ENCODE data around the gene CPA4. TPM values are rescaled to one million over a fixed set of nuclear protein-coding genes. Genes with fewer than 3 reads are reported as not detected.

The CPA4 gene
- total and polyA plus RNA-seq, 4 donors, result 0.55 to 2.3 (median 1.2) TPM

DNA sequence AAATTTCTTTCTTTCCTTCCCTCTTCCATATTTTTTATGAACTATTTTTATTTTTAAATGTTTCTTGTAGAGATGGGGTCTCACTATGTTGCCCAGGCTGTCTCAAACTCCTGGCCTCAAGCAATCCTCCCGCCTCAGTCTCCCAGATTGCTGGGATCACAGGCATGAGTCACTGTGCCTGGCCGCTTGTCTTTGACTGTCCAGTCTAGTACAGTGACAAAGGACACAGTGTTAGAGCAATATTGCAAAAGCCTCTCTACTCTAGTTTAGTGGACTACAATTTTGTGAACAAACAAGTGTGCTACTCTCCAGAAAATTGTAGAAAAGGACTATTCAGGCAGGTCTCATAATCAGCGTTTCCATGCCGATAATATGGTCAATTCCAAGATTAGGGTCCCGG is 11.0 kb downstream of the CPA4 start:
- no peak for DNase-seq
- H3K9ac ChIP-seq (ENCODE audit: insufficient read depth in 1 of 2, low read length in 2 of 2), result no peak overlapping the region
- H3K9me3 ChIP-seq (ENCODE audit: control insufficient read depth in 4 of 4, insufficient read depth in 3 of 4, low read length in 3 of 4), result no peaks in the 10 kb centered on the region
- no peak overlapping the region for H3K27ac ChIP-seq (ENCODE audit: low read depth in 1 of 2, low read length in 1 of 2)
- no peak for ATAC-seq (ENCODE audit: insufficient read depth, low FRiP score)
- H3K36me3 ChIP-seq (ENCODE audit: control insufficient read depth in 4 of 4, insufficient read depth in 4 of 4, low read length in 4 of 4), result no peaks in the 10 kb centered on the region
- no peak overlapping the region for H3K4me3 ChIP-seq
- TF ChIP-seq, protein P1, sequence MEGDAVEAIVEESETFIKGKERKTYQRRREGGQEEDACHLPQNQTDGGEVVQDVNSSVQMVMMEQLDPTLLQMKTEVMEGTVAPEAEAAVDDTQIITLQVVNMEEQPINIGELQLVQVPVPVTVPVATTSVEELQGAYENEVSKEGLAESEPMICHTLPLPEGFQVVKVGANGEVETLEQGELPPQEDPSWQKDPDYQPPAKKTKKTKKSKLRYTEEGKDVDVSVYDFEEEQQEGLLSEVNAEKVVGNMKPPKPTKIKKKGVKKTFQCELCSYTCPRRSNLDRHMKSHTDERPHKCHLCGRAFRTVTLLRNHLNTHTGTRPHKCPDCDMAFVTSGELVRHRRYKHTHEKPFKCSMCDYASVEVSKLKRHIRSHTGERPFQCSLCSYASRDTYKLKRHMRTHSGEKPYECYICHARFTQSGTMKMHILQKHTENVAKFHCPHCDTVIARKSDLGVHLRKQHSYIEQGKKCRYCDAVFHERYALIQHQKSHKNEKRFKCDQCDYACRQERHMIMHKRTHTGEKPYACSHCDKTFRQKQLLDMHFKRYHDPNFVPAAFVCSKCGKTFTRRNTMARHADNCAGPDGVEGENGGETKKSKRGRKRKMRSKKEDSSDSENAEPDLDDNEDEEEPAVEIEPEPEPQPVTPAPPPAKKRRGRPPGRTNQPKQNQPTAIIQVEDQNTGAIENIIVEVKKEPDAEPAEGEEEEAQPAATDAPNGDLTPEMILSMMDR (IDR thresholded peaks at IDR 0.05; ENCODE audit: control extremely low read depth, extremely low read depth), result no peak
- no peaks in the 10 kb centered on the region for H3K27me3 ChIP-seq (ENCODE audit: control insufficient read depth in 3 of 3, insufficient read depth in 3 of 3, low read length in 2 of 3)
- no peaks in the 10 kb centered on the region for H3K4me1 ChIP-seq (ENCODE audit: control insufficient read depth in 5 of 5, insufficient read depth in 5 of 5, low read length in 5 of 5)
- WGBS, 2 donors, result 92 to 93% methylated on average over 5 of the region's 5 CpGs

DNA sequence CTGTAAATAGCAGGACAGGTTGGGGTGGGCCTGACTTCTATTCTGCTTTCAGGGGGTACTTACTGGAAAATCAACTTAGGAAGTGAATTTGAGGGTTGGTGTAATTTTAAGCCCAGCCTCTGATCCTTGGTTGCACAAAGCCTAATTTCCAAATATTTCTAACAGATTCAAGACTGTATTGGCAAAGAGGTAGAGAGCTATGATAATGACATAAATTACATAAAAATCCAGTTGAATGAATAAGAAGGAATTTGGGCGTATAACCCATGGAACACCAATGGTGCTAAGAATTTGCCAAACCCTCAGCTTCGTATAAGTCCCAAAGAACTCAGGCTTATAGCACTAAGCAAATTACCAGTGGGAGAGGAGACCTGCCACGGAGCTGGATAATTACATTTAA is 11.9 kb downstream of the CPA4 start:
- H3K27me3 ChIP-seq (ENCODE audit: control insufficient read depth in 3 of 3, insufficient read depth in 3 of 3, low read length in 2 of 3), result no peaks in the 10 kb centered on the region
- TF ChIP-seq, protein P1 (IDR thresholded peaks at IDR 0.05; ENCODE audit: control extremely low read depth, extremely low read depth), result no peak
- H3K4me1 ChIP-seq (ENCODE audit: control insufficient read depth in 5 of 5, insufficient read depth in 5 of 5, low read length in 5 of 5), result no peaks in the 10 kb centered on the region
- DNase-seq (no peak), ATAC-seq (ENCODE audit: insufficient read depth, low FRiP score) (no peak)
- H3K27ac ChIP-seq (ENCODE audit: low read depth in 1 of 2, low read length in 1 of 2), result no peak overlapping the region
- no peak overlapping the region for H3K9ac ChIP-seq (ENCODE audit: insufficient read depth in 1 of 2, low read length in 2 of 2)
- H3K9me3 ChIP-seq (ENCODE audit: control insufficient read depth in 4 of 4, insufficient read depth in 3 of 4, low read length in 3 of 4), result no peaks in the 10 kb centered on the region
- WGBS, 2 donors, result 92 to 96% methylated on average over 3 of the region's 3 CpGs
- H3K4me3 ChIP-seq, result no peak overlapping the region
- no peaks in the 10 kb centered on the region for H3K36me3 ChIP-seq (ENCODE audit: control insufficient read depth in 4 of 4, insufficient read depth in 4 of 4, low read length in 4 of 4)

DNA sequence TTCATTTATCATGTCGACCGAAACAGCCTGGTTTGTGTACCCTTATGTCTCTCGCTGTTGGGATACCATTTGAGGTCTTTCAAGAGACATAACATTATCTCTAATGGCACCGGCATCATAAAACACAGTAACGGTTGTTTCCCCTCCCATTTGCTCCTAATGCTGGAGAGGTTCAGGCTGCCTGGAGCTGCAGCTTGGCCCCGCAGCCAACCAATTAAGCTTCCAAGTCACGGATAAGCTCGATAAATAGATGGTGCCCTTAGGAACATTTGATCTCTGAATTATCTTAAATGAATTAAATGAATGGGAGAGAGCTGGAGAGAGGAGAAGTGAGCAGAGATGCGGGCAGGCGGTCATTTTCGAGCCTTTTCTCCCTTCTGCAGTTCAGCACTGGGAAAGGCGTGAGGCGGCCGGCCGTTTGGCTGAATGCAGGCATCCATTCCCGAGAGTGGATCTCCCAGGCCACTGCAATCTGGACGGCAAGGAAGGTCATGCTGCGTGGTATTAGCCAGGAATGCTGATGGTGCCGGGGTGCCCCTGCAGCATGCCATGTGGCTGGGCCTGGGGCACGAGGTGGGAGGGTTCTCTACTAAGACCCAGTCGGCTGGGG is 12.6 kb downstream of the CPA4 start:
- WGBS, 2 donors, result 85 to 93% methylated on average over 21 of the region's 21 CpGs
- H3K4me3 ChIP-seq, result no peak overlapping the region
- H3K4me1 ChIP-seq (ENCODE audit: control insufficient read depth in 5 of 5, insufficient read depth in 5 of 5, low read length in 5 of 5), result no peaks in the 10 kb centered on the region
- H3K36me3 ChIP-seq (ENCODE audit: control insufficient read depth in 4 of 4, insufficient read depth in 4 of 4, low read length in 4 of 4), result no peaks in the 10 kb centered on the region
- no peak for ATAC-seq (ENCODE audit: insufficient read depth, low FRiP score)
- no peak overlapping the region for H3K9ac ChIP-seq (ENCODE audit: insufficient read depth in 1 of 2, low read length in 2 of 2)
- no peak overlapping the region for H3K27ac ChIP-seq (ENCODE audit: low read depth in 1 of 2, low read length in 1 of 2)
- no peaks in the 10 kb centered on the region for H3K9me3 ChIP-seq (ENCODE audit: control insufficient read depth in 4 of 4, insufficient read depth in 3 of 4, low read length in 3 of 4)
- DNase-seq, result no peak
- H3K27me3 ChIP-seq (ENCODE audit: control insufficient read depth in 3 of 3, insufficient read depth in 3 of 3, low read length in 2 of 3), result no peaks in the 10 kb centered on the region
- TF ChIP-seq, protein P1 (IDR thresholded peaks at IDR 0.05; ENCODE audit: control extremely low read depth, extremely low read depth), result no peak

DNA sequence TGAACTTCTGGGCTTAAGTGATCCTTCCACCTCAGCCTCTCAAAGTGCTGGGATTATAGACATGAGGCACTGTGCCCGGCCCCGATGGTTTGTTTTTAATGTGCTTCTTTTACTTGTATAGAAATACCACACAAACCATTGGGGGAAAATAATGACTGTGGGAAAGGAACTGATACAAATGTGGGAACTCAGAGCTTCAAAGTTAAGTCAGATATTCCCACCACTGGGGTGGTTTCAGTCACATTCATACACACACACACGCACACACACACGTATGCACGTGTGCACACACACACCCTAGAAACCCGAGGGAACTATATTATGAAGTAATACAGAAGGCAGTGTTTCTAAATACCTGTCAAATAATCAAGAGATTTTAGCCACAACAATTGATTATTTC is 17.0 kb downstream of the CPA4 start:
- Histone ChIP-seq H3K4me3 (no peak overlapping the region), H3K27ac (ENCODE audit: low read depth in 1 of 2, low read length in 1 of 2) (no peak overlapping the region), H3K36me3 (ENCODE audit: control insufficient read depth in 4 of 4, insufficient read depth in 4 of 4, low read length in 4 of 4) (no peaks in the 10 kb centered on the region), H3K9me3 (ENCODE audit: control insufficient read depth in 4 of 4, insufficient read depth in 3 of 4, low read length in 3 of 4) (peaks cover 0 to 3% (median 0%) of the 10 kb centered on the region in 4 donors), H3K9ac (ENCODE audit: insufficient read depth in 1 of 2, low read length in 2 of 2) (no peak overlapping the region), H3K4me1 (ENCODE audit: control insufficient read depth in 5 of 5, insufficient read depth in 5 of 5, low read length in 5 of 5) (no peaks in the 10 kb centered on the region), H3K27me3 (ENCODE audit: control insufficient read depth in 3 of 3, insufficient read depth in 3 of 3, low read length in 2 of 3) (no peaks in the 10 kb centered on the region)
- ATAC-seq (ENCODE audit: insufficient read depth, low FRiP score), result no peak
- WGBS, 2 donors, result 79 to 88% methylated on average over 6 of the region's 6 CpGs
- TF ChIP-seq, protein P1 (IDR thresholded peaks at IDR 0.05; ENCODE audit: control extremely low read depth, extremely low read depth), result no peak
- no peak for DNase-seq
